HCT116 (cell line): ENCODE results near the gene MAN2A2.

Experiments used
- CTCF ChIP-seq, 3 experiments: fragments of 200-600 bp in 1 of 3; sonication (generic) in 1 of 3; IDR thresholded peaks in 2 of 3; conservative IDR thresholded peaks in 1 of 3; 2 replicates each; pipeline ENCODE4 v1.5.1; 2012 to 2017; ENCODE audit warnings: low read depth in 2 of 3, low read length in 2 of 3, antibody characterized with exemption in 1 of 3, borderline replicate concordance in 1 of 3, control low read depth in 1 of 3, mild to moderate bottlenecking in 1 of 3, mixed read lengths in 1 of 3, mixed run types in 1 of 3, moderate library complexity in 1 of 3; ENCODE audit not compliant: insufficient read depth in 1 of 3
- POLR2A ChIP-seq: IDR thresholded peaks from 2 replicates; pipeline ENCODE4 v1.7.0; 2011; ENCODE audit warnings: borderline replicate concordance; ENCODE audit not compliant: insufficient read depth, insufficient read length; ENCODE audit errors: extremely low read depth
- POLR2AphosphoS5 ChIP-seq: IDR thresholded peaks from 2 replicates; pipeline ENCODE4 v1.6.1; 2011; ENCODE audit warnings: mild to moderate bottlenecking, low read depth, low read length, moderate library complexity

GRCh38 chr15:90939756-90940155 is 36.7 kb downstream of the MAN2A2 start:
- TF ChIP-seq POLR2A (no peak), POLR2AphosphoS5 (no peak), CTCF (IDR thresholded peaks at IDR 0.05 in 2 of 3, conservative IDR thresholded peaks at IDR 0.05 in 1 of 3; ENCODE audit: borderline replicate concordance in 1 of 3, insufficient read depth in 1 of 3, low read depth in 2 of 3, low read length in 2 of 3) (no peak)
